Lower leg skin (tissue), 3 donors: ENCODE data around the gene ATF2.

Experiments used
- CTCF ChIP-seq, 3 donors: fragments of 450-650 bp; IDR thresholded peaks; one replicate each; pipeline ENCODE4 v1.5.1; 2016; ENCODE audit warnings: antibody characterized with exemption in 3 of 3, mild to moderate bottlenecking in 3 of 3, moderate library complexity in 2 of 3
- POLR2A ChIP-seq, 2 donors: fragments of 450-650 bp; IDR thresholded peaks; one replicate each; pipeline ENCODE4 v1.6.1; 2016 to 2017; ENCODE audit warnings: antibody characterized with exemption in 2 of 2, mild to moderate bottlenecking in 1 of 2, moderate library complexity in 1 of 2

GRCh38 chr2:175107146-175107545 is 60.9 kb downstream of the ATF2 start:
- TF ChIP-seq CTCF (IDR thresholded peaks at IDR 0.05) (no peak), POLR2A (IDR thresholded peaks at IDR 0.05) (no peak)
